Calu3 (cell line): ENCODE measurements around the gene ARID1B. TPM values are rescaled to one million over a fixed set of nuclear protein-coding genes. Genes with fewer than 3 reads are reported as not detected.

Experiments
- BruUV-seq: library from RNA; stranded (reverse); fragments of 400-500 nt; replicated peaks from 2 replicates; lab custom pipeline; 2021; lab: Mats Ljungman, UMichigan
- CTCF ChIA-PET: fragments of 300-600 bp; sonication (Branson Sonifier 250); formaldehyde crosslinking; loops from one replicate; lab custom pipeline; 2022; ENCODE audit warnings: antibody characterized with exemption; lab: Charles Lee
- DNase-seq: peaks from one replicate; pipeline ENCODE4 v3.0.0; 2022
- H3K27ac Mint-ChIP-seq: one replicate; pipeline ENCODE4 v1.8.0; 2022; ENCODE audit warnings: mixed read lengths; ENCODE audit not compliant: unreplicated experiment
- H3K27me3 Mint-ChIP-seq: one replicate; pipeline ENCODE4 v1.8.0; 2022; ENCODE audit warnings: mixed read lengths; ENCODE audit not compliant: unreplicated experiment
- H3K36me3 Mint-ChIP-seq: one replicate; pipeline ENCODE4 v1.8.0; 2022; ENCODE audit warnings: mild to moderate bottlenecking, moderate library complexity, mixed read lengths; ENCODE audit not compliant: insufficient read depth, unreplicated experiment
- H3K4me1 Mint-ChIP-seq: one replicate; pipeline ENCODE4 v1.8.0; 2022; ENCODE audit warnings: mild to moderate bottlenecking, low read depth, mixed read lengths; ENCODE audit not compliant: unreplicated experiment
- H3K4me3 Mint-ChIP-seq: one replicate; pipeline ENCODE4 v1.8.0; 2022; ENCODE audit warnings: mild to moderate bottlenecking, low read depth, moderate library complexity, mixed read lengths; ENCODE audit not compliant: unreplicated experiment
- H3K9me3 Mint-ChIP-seq: one replicate; pipeline ENCODE4 v1.8.0; 2022; ENCODE audit warnings: low read depth, mixed read lengths; ENCODE audit not compliant: unreplicated experiment
- CTCF ChIP-seq: fragments of 200-600 bp; IDR thresholded peaks from one replicate; pipeline ENCODE4 v1.8.0; 2022; ENCODE audit warnings: antibody characterized with exemption; ENCODE audit not compliant: unreplicated experiment
- intact Hi-C: fragments of 100-400 bp; cut with micrococcal nuclease; formaldehyde crosslinking; loops from one replicate; pipeline ENCODE4 v1.10.0; 2022; ENCODE audit not compliant: unreplicated experiment
- total RNA-seq: library from RNA; stranded (reverse); gene quantifications from 2 replicates; pipeline ENCODE4 v1.2.3, GENCODE V29; 2022

ARID1B gene
- total RNA-seq, 1 experiment from 2014 or later, result 53.5 TPM

GRCh38 chr6:156791320-156791850, 14.2 kb downstream of the ARID1B start:
- Mint-ChIP-seq H3K9me3 (no peaks in the 10 kb centered on the region), H3K27ac (no peak overlapping the region), H3K27me3 (no peaks in the 10 kb centered on the region), H3K36me3 (no peaks in the 10 kb centered on the region), H3K4me1 (peaks cover 40% of the 10 kb centered on the region), H3K4me3 (no peak overlapping the region)
- BruUV-seq, result no TSS peak
- intact Hi-C loops, result no loop called here
- no peak for TF ChIP-seq CTCF
- no peak for DNase-seq
- CTCF ChIA-PET, result no interaction called here

GRCh38 chr6:156793200-156793599, 16.0 kb downstream of the ARID1B start:
- Mint-ChIP-seq H3K36me3 (no peaks in the 10 kb centered on the region), H3K27ac (no peak overlapping the region), H3K4me3 (no peak overlapping the region), H3K9me3 (no peaks in the 10 kb centered on the region), H3K4me1 (peaks cover 33% of the 10 kb centered on the region), H3K27me3 (no peaks in the 10 kb centered on the region)
- CTCF ChIA-PET, result no interaction called here
- no peak for DNase-seq
- intact Hi-C loops, result no loop called here
- no peak for TF ChIP-seq CTCF
- no TSS peak for BruUV-seq

- CTCF ChIA-PET, result interaction anchor here (0.7 kb wide), 1 partner anchor 611 kb away, joined by 5 read pairs; no protein-coding TSS in a partner anchor
- no peak for TF ChIP-seq CTCF
- intact Hi-C loops, result no loop called here
- no peak for DNase-seq
- Mint-ChIP-seq H3K36me3 (no peaks in the 10 kb centered on the region), H3K9me3 (no peaks in the 10 kb centered on the region), H3K27ac (no peak overlapping the region), H3K4me1 (peaks cover 23% of the 10 kb centered on the region), H3K27me3 (no peaks in the 10 kb centered on the region), H3K4me3 (no peak overlapping the region)
- no TSS peak for BruUV-seq
Measured at GRCh38 chr6:156794546-156795354, 17.6 kb downstream of the ARID1B start.

- Mint-ChIP-seq H3K27ac (no peak overlapping the region), H3K4me1 (peaks cover 23% of the 10 kb centered on the region), H3K9me3 (no peaks in the 10 kb centered on the region), H3K36me3 (no peaks in the 10 kb centered on the region), H3K27me3 (no peaks in the 10 kb centered on the region), H3K4me3 (no peak overlapping the region)
- CTCF ChIA-PET, result interaction anchor here (0.7 kb wide), 1 partner anchor 10 kb away, joined by 4 read pairs; no protein-coding TSS in a partner anchor
- no peak for DNase-seq
- TF ChIP-seq CTCF, result no peak
- BruUV-seq, result no TSS peak
- intact Hi-C loops, result no loop called here
Measured at GRCh38 chr6:156795825-156796224, 18.6 kb downstream of the ARID1B start.
